Lower lobe of right lung (tissue), 2 donors: Measurements from ENCODE around the gene SLC30A1. TPM values are rescaled to one million over a fixed set of nuclear protein-coding genes. Genes with fewer than 3 reads are reported as not detected.

Experiments
- ATAC-seq, 2 donors: fragments of 200-7000 bp; cut with Tn5 transposase; one replicate each; pipeline ENCODE4 v1.9.1; 2020 to 2022; ENCODE audit warnings: mild to moderate bottlenecking in 2 of 2, moderate library complexity in 2 of 2
- DNase-seq: peaks from one replicate; pipeline ENCODE4 v3.0.0-alpha.2; 2020
- H3K27ac ChIP-seq: fragments of 200-600 bp; one replicate; pipeline ENCODE4 v1.8.0; 2022
- H3K27me3 ChIP-seq: fragments of 200-600 bp; one replicate; pipeline ENCODE4 v1.8.0; 2022; ENCODE audit warnings: low read depth
- H3K36me3 ChIP-seq: fragments of 200-600 bp; one replicate; pipeline ENCODE4 v1.8.0; 2022; ENCODE audit warnings: mild to moderate bottlenecking
- H3K4me1 ChIP-seq: fragments of 200-600 bp; one replicate; pipeline ENCODE4 v1.8.0; 2022
- H3K4me3 ChIP-seq: fragments of 200-600 bp; one replicate; pipeline ENCODE4 v1.8.0; 2022; ENCODE audit warnings: mild to moderate bottlenecking
- H3K9me3 ChIP-seq: fragments of 200-600 bp; one replicate; pipeline ENCODE4 v1.8.0; 2022
- intact Hi-C: fragments of 100-400 bp; cut with DNase I; formaldehyde crosslinking; loops from one replicate; pipeline ENCODE4 v1.11.0; 2022
- total RNA-seq: library from RNA; stranded (reverse); fragmentation: NEBNext Ultra II Directional; extraction: Animal tissue kit (Norgen Biotek cat#: 25700); gene quantifications from one replicate; pipeline ENCODE4 v1.2.1, GENCODE V29; 2021
- TF ChIP-seq, protein P1 (sequence below): fragments of 200-600 bp; IDR thresholded peaks from one replicate; pipeline ENCODE4 v1.8.0; 2022; ENCODE audit warnings: antibody characterized with exemption, mild to moderate bottlenecking
- donor health status: DM: no; HTN: yes; CAD: no; lungs with severe emphysema.

The SLC30A1 gene
- total RNA-seq, 1 donor from 2014 or later: 14.8 TPM

DNA sequence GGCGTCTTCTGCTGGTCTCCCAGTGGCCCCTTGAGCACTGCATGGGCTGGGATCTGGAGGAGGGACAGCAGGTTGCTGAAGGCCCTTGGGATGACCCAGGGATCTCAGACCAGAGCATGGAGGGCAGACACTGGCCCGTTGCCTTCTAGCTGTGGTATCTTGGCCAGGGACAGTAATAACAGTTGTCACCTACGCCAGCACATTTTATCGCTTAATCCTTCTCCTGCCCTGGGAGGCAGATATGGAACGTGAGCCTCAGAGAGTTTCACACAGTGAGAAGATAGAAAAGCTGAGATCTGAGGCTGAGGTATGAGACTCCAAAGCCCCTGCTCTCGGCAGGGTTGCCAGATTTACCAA, 46.9 kb downstream of the SLC30A1 start:
- no peak overlapping the region for H3K4me3 ChIP-seq
- TF ChIP-seq, protein P1, sequence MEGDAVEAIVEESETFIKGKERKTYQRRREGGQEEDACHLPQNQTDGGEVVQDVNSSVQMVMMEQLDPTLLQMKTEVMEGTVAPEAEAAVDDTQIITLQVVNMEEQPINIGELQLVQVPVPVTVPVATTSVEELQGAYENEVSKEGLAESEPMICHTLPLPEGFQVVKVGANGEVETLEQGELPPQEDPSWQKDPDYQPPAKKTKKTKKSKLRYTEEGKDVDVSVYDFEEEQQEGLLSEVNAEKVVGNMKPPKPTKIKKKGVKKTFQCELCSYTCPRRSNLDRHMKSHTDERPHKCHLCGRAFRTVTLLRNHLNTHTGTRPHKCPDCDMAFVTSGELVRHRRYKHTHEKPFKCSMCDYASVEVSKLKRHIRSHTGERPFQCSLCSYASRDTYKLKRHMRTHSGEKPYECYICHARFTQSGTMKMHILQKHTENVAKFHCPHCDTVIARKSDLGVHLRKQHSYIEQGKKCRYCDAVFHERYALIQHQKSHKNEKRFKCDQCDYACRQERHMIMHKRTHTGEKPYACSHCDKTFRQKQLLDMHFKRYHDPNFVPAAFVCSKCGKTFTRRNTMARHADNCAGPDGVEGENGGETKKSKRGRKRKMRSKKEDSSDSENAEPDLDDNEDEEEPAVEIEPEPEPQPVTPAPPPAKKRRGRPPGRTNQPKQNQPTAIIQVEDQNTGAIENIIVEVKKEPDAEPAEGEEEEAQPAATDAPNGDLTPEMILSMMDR: no peak
- H3K9me3 ChIP-seq: no peaks in the 10 kb centered on the region
- DNase-seq (no peak), ATAC-seq (no peak)
- no peaks in the 10 kb centered on the region for H3K27me3 ChIP-seq
- H3K27ac ChIP-seq: no peak overlapping the region
- H3K4me1 ChIP-seq: no peaks in the 10 kb centered on the region
- intact Hi-C loops: no loop called here
- H3K36me3 ChIP-seq: no peaks in the 10 kb centered on the region

DNA sequence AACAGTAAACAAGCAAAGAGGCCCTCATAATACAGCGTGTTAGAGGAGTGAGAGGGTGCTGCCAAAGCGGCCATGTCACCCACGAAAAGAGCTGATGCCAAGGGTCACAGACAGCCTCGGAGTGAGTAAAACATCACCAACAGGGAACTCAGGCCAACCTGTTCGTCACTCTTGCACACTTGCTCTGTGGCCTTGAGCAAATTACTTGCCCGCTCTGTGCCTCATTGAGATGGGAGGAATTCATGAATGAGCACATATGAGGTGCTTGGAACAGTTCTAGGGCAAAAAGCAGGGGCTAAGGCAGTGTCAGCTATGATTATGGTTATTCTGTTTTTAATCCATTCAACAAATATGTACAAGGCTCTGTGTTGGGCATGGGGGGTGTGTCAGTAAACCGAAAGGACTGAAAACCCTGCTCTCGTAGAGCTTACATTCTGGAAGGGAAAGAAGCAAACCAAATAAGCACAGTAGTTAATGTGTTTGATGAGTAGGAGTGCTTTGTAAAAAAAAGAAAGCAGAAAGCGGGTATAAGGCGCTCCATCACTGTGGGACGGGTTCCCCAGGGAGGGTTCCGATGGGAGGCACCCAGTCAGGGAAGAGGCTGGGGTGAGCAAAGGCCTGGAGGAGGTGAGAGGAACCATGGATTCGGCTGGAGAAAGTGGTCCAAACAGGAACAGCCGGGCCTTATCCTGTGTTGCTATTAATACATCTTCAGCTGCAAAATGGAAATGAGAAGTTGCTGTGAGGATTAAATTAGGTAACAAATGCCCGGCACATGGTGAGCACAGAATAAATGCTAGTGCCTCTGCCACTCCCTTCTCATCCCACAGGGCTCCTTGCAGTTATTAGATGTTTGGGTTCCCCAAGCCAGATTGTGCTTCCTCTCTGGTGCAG, 47.5 kb downstream of the SLC30A1 start:
- no peaks in the 10 kb centered on the region for H3K36me3 ChIP-seq
- H3K27ac ChIP-seq: no peak overlapping the region
- ATAC-seq: no peak
- no peak overlapping the region for H3K4me3 ChIP-seq
- TF ChIP-seq, protein P1: no peak
- H3K9me3 ChIP-seq: no peaks in the 10 kb centered on the region
- no peaks in the 10 kb centered on the region for H3K27me3 ChIP-seq
- intact Hi-C loops: no loop called here
- no peaks in the 10 kb centered on the region for H3K4me1 ChIP-seq
- no peak for DNase-seq

DNA sequence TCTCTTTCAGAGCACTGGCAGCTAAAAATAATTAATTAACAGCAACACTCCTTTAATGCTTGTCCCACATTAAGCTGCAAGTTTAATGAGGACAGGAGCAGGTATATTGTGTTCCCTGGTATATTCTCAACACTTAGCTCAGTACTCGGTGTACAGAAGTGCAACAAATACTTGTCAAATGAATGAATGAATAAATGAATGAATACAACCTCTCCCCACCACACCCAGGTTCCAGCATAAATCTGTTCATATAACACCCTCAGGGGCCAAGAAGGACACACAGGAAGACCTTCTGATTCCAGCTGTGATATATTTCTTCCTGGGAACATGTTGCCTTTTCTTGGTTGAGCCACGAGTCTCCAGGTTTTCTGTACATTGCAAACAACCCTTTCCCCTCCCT, 48.9 kb downstream of the SLC30A1 start:
- no peaks in the 10 kb centered on the region for H3K27me3 ChIP-seq

DNA sequence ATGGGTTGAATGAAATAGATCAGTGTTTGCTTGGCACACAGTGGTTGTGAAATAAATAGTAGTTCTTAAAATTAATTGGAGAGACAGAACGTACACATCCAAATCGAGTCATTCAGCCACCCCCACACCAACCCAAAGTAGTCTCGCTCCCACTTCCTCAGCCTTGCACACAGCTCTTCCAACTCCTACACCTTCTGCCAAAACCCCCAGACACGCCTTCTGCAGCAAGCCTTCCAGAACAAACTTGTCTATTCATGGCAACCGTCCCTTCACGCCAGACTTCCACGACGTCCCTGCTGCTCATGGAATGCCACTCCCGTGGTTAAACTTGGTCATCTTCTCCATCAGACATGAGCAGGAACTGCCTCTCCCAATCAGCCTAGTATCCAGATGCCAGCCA, 49.5 kb downstream of the SLC30A1 start:
- H3K4me3 ChIP-seq: no peak overlapping the region
- no peaks in the 10 kb centered on the region for H3K27me3 ChIP-seq
- DNase-seq: no peak
- no peaks in the 10 kb centered on the region for H3K9me3 ChIP-seq
- H3K27ac ChIP-seq: no peak overlapping the region
- ATAC-seq: no peak
- intact Hi-C loops: no loop called here
- H3K36me3 ChIP-seq: no peaks in the 10 kb centered on the region
- no peaks in the 10 kb centered on the region for H3K4me1 ChIP-seq
- TF ChIP-seq, protein P1: no peak

More for the DNA sequence above, 48.9 kb downstream of the SLC30A1 start:
- no peak for DNase-seq
- H3K36me3 ChIP-seq: no peaks in the 10 kb centered on the region
- H3K9me3 ChIP-seq: no peaks in the 10 kb centered on the region
- intact Hi-C loops: no loop called here
- no peaks in the 10 kb centered on the region for H3K4me1 ChIP-seq
- H3K4me3 ChIP-seq: no peak overlapping the region
- ATAC-seq: no peak
- TF ChIP-seq, protein P1: no peak
- H3K27ac ChIP-seq: no peak overlapping the region

DNA sequence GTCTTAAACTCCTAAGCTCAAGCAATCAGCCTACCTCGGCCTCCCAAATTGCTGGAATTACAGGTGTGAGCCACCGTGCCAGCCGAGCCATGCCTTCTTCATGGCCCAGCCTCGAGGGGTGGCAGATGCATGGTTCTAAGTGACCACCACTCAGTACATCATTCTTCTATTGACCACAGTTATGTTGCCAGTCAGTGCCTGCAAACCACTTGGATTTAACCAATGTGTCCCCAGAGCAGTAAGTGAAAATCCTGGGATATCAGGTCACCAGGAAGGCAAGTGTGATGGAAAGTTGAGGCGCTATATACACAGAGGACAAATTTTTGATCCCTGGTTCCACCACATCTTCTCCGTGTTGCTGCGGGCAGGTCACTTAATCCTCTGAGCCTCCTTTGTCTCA, 50.0 kb downstream of the SLC30A1 start:
- no peak overlapping the region for H3K4me3 ChIP-seq
- H3K36me3 ChIP-seq: no peaks in the 10 kb centered on the region
- DNase-seq: no peak
- no peak for ATAC-seq
- H3K27me3 ChIP-seq: no peaks in the 10 kb centered on the region
- H3K4me1 ChIP-seq: no peaks in the 10 kb centered on the region
- no peak overlapping the region for H3K27ac ChIP-seq
- TF ChIP-seq, protein P1: no peak
- intact Hi-C loops: no loop called here
- H3K9me3 ChIP-seq: no peaks in the 10 kb centered on the region
